CD4-positive, alpha-beta T cell treated with Interferon gamma for 1 hour (primary cell): ENCODE data around the gene PIP4K2B.
A peak's percentile ranks its signal among the peaks of the same experiment; 100 is the strongest.

ENCODE experiments used
- DNase-seq: peaks from one replicate; pipeline ENCODE4 v3.0.0-alpha.2; 2020

PIP4K2B gene

DNA sequence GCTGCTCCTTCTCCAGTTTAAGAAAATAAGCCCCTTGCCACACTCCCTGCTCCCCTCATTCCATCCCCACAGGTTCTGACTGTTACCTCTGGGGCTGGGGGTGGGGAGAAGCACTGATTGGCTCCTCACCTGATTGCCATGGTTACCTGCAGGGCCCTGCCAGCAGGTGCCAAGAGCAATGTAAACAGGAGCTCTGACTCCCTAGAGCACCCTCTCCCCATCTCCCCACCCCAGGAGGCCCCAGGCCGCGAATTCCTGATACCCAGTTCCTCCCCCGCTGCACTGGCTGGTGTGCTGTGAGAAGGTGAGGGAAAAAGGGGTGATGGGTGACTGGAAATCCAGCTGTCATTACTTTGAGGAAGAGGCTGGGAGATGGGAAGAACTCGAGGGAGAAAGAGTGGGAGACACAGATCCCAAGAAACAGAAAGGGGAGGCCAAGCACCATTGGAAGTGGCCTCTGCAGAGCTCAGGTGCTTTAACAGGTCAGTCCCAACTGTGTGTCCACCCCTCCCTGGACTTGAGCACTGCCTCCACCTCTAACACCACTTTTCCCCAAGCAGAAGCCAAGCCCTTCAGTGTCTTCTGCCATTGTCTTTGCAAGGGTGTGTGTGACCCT lies 55.7 kb downstream of the PIP4K2B start:
- DNase-seq = no peak

DNA sequence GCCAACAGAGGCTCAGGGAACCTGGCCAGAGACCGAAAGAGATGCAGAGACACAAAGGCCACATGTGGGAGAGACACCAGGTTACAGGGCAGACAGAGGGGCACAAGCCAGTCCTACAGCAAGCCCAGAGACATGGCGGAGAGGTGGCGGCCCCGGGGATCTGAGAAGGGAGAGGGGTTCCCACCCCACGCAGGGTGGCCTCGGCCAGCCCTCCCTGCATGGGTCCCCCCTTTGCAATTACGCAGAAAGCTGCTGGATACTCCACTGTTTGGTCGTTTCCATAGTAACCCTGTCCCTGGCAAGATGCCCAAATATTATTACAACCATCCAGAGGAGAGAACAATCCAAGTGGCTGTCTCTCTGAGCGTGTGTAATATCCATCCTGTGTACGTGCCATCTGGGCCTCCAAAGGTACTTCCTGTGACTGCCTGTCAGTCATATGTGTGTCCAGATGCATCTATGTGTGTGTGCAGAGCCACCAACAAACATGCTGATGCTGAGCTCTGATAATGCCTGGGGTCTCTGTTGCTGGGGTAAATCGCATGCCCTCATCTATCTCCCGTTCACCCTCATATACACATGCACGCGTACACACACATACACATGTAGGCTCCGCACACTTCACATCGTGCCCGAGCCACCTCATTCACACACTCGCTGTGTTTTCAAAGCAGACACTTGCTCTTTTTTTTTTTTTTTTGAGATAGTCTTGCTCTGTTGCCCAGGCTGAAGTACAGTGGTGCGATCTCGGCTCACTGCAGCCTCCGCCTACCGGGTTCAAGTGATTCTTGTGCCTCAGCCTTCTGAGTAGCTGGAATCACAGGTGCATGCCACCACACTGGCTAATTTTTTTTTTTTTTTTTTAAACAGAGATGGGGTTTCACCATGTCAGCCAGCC lies 56.7 kb downstream of the PIP4K2B start:
- no peak for DNase-seq

DNA sequence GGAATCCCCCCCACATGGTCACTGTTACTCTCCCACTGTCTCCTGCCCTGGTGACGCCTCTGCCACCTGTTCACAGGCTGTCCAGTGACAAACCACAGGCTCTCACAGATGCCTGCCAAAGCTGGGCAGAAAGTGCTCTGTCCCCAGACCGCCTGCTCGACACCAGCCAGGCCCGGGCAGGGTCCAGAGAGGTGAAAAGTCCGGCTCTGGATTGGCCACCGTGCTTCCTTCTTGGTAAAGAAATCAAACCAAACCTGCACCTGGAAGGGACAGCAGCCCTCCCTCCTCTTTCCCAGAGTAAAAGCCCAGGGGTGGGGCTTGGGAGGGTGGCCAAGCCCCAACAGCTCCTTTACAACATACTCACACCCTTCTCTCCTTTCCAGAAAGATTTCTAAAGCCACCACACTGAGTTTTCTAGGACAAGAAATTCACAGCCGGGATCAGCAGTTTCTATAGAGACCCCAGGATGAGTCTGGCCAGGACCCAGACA lies 57.4 kb downstream of the PIP4K2B start:
- no peak for DNase-seq

DNA sequence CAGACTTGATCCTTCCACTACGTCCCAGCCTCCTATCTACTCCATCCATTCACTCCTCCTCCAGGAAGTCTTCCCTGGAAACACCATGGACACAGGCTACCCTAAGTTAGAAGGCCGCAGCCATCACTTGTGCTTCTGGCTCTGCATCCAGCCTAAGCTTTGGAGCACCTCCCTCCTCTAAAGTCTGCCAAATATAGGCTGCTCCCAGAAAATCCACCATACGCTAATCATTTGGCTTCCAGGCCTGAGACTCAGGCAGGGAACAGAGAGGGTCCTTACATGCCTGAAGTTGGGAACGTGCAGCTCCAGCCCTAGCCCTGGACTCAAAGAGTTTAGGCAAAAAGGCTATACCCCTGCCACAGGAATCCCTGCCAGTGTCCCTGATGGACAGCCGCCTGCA lies 57.9 kb downstream of the PIP4K2B start:
- DNase-seq = no peak

DNA sequence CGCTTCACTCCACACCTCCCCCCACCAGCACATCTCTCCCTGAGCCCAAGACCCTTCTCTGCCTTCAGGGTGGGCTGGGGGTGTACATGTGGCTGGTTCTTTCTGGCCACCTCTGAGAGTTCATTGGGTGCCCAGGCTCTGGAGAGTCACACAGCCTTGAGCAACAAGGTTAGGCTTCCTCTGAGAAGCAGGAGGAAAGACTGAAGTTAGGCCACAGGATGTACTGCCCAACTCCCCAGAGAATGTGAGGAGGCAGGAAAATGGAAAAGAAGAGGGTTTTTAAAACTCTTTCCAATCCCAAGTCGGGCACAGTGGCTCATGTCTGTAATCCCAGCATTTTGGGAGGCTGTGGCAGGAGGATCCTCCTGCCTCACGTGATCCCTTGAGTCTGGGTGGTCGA lies 58.5 kb downstream of the PIP4K2B start:
- DNase-seq = no peak

DNA sequence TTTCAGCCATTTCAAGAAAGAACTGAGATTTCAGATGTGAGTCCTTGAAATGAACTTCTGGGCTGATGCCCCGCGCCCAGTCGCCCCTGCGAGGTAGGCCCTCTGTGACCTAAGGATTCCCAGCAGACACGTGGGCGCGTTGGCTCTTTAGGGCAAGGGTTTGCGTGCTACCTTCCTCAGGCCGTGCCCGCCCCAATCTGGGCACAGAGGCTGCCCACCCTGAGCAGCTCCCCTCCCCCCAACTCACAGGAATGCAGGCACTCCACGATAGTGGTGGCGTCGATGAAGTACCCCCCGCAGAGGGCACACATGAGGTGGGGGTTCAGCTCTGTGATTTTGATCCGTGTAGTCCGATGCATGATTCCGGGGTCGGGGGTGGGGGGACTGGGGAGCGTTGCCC lies 59.3 kb downstream of the PIP4K2B start:
- no peak for DNase-seq

DNA sequence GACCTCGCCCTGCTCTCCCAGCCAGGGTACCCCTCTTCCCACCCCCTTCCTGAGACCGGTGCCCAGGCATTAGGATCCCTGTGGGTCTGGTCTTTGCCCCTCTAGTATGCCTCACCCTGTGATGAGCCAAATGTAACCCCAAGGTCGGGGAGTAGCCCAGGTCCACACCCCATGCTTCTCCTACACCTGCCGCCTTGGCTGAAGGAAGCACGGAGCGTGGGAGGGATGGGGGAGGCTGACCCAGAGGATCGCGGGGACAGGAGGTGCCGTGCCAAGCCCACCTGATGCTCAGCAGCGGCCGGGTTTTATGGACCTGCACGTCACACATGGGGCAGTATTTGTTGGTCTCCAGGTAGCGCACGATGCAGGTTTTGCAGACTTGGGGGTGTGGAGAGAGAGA lies 60.1 kb downstream of the PIP4K2B start:
- no peak for DNase-seq

DNA sequence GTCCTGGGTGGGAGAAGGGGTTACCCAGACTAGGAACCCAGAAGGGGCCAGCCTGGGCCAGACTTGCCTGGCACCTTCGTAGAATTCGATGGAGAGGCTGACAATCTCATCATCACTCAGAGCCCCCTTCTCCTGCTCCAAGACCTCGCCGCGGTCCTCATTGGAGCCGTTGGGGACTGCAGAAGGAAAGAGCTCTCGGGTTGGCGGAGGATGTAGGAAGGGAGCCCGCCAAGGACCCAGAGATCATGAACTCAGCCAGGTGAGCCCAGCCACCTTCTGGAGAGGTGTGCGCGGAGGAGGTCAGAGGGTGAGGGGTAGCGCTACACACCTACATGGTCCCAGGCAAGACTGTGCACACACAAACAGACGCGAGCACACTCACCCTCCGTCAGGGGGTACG lies 60.7 kb downstream of the PIP4K2B start:
- DNase-seq = no peak

DNA sequence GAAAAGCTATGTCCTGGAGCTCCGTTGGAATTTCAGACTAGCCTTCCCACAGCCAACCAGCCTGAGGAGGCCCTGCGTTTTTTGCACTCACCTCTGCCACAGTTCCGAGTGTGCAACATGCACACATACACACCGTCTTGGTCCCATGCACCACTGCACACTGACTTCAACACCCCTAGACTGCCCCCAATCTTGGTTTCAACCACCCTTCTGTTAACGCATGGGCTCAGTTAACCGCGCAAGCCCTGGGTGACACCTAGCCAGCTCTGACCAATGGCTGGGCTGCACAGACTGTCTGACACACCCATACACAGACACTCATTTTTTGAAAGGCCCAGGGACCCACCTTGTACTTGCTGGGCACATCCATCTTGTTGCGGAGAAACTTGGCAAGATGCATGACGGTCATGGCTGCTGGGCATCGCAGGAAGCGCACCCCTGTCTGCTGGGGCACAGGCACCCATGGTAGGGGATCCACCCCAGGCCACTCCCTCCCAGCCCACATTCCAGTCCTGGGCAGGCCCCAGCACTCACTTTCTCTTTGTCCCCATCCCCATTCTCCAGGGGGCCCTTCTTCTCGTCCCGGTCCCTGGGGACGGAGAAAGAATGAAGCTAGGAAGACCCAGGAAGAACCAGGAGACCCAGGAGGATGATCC lies 61.2 kb downstream of the PIP4K2B start:
- no peak for DNase-seq

DNA sequence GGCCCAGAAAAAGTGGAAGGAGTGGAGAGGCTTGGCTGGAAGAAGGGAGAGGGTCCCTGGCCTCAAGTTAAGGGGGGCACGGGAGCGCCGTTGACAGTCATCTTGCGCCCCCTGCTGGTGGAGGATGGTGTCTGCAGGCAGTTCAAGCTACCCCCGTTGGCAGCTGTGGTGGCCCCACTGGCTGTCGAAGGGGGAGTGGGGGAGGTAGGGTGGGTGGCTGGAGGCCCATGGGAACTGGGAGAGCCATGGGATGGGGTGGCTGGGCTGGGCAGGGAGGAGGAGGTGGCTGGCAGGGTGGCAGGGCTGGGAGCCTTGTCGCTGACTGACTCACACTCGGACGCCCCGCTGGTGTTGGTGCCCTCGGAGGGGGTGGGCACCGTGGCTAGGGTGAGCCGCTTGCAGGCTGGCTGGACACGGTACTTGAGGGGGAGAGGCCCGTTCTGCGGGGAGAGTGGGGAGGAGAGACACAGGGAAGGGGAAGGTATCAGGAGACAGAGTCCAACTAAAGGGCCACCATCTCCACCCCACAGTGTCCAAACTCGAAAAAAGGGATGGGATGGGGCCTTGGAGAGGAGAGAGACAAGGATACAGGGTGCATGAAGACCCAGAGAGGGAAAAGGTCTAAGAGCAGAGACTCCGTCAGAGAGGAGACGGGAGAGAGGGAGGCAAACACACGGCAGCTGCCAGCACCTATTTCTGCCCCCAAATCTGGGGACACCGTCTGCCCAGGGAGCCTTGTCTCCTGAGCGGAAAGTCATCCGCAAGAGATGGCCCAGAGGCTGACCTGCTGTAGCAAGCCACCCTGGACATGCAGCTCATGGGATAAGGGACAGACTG lies 64.0 kb downstream of the PIP4K2B start:
- peak; percentile 56 for DNase-seq

DNA sequence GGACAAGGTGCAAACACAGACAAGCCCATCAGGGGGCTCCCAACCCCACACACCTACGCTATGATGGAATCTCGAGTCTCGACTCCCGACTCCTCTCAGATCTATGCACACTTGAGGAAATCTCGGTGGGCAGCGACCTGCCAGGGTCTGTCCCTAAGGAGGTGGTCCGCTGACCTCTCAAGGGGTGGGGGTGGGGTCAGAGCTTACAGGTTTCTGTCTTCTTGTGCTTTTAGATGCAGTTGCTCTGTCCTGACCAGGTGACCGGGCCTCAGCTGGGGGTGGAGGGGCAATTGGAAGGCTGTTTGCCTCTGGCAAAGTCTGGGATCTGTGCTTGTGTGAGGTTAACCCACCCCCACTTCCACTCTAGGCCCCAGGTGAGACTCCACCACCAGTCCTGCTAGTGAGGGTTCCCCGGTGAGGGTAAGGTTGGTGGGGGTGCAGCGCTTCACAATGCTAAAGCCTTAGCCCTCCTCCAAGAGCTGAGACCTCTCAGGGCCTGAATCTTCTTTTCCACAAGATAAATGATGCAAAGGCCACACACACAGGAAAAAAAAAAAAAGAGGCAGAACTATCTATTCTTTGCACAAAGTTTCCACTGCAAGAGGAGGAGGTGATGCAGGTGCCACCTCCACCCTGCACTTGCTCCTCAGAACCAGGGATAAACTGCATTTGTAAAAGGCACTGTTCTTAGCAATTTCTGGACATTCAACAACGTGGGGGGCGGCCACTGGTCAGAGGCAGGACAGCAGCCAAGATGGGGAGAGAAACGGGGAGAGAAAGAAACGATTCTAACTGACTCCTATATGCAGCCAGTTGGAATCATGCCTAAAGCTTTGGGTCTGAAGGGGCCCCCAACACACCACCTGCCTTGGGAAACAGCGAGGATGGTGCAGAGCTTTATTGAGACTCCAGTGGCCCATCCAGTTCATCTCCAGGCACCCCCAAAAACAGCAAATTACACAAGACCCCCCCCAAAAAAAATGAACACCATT lies 65.1 kb downstream of the PIP4K2B start:
- no peak for DNase-seq

DNA sequence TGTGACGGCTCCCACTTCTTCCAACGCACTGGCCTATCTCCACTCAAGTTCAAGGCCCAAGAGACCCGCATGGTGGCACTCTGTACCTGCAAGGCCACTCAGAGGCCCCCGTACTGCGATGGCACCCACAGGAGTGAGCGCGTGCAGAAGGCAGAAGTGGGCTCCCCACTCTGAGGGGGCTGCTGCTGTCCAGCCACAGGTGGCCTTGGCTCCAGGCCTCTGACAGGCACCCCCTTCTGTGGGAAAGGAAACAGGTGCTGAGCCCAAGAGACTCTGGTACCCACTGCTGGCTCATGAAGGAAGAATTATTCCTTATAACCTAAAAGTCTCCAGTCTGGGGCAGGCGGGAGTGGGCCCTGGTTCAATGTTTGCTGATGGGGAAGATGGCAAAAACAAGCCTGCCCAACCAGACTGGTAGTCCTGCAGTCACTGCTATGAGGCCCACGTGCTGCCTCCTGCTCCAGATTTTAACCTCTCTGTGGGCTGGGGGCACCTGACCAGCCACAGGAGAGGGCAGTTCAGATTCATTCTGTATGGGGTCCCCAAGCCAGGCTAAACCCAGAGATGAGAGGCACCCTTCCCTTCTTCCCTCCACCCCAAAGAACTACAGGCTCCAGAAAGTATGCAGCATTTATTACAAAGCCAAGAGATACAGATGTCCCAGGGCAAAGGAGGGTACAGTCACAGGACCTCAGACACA lies 65.9 kb downstream of the PIP4K2B start:
- no peak for DNase-seq

DNA sequence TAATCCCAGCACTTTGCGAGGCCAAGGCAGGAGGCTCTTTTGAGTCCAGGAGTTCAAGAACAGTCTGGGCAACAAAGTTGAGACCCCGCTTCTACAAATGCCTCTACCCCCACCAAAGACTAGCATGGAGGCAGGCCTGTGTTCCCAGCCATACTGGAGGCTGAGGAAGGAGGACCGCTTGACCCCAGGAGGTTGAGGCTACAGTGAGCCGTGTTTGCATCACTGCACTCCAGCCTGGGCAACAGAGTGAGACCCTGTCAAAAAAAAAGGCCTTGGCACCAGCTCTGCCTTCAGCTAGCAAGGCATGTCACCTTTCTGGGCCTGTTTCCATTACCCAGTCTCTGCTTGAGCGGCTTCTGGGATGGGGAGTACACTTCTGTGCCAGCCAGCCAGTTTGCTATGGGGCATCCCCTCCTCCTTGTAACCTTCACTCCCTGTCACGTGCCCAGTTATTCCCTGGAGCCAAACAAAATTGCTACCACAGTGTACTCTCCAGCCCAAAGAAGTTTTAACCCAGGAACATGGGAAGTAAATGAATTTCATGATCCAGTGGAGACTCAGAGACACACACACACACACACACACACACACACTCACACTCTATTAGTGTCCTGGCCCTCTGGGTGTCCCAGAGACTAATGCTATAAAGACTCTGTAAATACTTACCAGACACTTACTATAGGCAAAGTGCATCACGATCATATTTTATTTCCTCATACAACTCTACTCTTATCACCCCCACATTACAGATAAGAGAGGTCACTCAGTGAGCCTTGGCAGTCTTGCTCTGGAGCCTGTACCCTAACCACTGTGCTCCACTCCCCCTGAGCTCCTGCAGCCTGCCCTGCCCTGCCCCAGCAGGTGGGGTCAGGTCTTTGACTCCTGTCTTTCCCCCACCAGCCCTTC lies 66.7 kb downstream of the PIP4K2B start:
- DNase-seq = no peak

DNA sequence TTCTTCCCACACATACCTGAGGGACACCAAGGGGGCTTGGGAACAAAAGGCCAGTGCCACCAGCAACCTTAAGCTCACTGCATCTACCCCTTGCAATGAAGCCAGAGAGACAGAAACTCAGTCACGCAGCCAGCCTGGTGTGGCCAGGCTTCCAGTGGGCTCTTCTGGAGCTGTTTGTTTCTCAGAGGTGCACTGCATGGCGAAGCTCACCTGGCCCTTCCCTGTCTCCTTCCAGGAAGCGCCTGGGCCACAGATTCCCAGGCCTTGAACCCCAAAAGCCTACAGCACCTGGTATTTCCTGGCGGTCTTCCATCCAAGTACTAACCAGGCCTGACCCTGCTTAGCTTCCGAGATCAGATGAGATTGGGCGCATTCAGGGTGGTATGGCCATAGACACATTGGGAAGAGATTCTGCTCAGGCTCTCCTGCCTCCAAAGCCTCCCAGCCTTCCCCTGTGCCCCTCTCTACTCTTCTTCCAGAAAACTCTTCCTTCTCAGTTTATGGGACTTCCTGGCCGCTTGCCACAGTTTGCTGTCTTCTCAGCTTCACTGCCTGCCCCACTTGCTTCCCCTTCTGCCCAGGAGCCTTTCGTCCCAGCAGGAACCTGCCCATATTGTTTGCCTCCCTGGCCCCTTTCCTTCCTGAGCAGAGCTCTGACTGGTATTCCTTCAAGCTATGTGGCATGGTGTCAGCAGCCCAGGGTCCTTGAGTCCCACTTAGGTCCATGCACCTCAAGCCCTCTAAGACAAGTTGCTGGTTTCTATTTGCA lies 67.6 kb downstream of the PIP4K2B start:
- DNase-seq = no peak

DNA sequence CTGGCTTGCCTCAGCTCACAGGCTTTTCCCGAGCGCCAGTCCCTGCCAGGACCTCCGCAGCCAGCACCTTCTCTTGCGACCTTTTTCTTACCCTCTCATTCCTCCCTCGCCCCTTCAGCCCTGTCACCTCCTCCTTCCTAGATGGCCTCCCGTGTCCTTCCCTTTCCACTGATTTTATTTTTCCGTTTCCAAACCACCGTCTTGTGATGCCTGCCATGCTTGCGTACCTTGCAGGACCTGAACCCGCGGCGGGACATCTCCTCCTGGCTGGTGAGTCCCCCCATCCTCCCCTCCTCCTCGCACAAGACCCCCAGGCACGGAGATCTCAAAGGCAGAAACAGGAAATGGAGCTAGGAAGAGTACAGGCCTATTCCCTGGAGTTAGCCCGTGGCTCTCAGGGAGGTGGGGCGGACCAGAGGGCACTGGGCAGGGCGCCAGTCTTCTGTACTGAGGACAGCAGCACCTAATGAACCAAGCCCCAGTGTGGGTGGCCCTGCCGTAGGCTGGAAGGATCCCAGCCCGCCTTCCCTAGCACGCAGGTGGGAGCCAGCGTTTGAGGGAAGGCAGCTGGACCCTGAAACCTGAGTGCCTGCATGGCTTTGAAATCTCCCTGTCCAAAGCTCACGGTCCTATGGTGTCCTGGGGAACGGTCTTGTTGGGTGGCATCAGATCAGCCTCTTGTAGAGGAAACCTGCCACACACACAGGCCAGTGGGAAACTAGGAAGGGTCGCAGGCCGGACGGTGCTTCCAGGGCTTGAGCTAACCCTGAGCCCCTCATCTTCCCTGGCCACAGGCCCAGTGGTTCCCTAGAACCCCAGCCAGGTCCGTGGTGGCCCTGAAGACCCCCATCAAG lies 68.6 kb downstream of the PIP4K2B start:
- no peak for DNase-seq

DNA sequence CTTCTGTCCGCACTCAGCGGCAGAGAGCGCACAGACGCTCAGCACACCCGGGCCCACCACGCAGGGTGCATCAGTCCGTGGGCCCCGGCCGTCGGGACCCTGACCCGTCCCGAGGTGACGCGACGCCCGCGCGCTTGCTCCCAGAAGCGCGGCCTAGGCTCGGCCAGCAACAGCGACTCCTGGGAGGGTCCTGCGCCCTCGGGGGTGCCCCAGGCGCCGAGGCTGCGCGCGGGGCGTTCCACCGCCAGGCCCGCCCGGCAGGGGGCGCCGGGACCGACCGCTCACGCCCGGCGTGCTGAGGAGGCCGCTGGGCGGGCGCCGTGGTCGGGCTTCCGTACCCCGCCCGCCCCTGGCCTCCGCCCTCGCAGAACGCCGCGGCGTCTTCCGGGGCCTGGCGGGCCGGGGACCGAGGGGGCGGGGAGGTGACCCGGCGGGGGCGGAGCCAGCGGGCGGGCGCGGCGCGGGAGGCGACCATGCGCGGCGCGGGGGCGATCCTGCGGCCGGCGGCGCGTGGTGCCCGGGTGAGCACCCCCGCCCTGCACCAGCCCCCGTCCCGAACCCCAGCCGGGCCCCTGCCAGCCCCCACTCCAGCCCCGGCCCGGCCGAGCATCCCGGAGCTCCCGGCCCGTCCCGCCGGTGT lies 69.3 kb downstream of the PIP4K2B start, which contains the start of gene CISD3:
TSS of gene CISD3 (plus strand) at position 456 of the 640 bp plus-strand sequence. CDS start at position 474, 18 bp downstream.
- peak; percentile 89 for DNase-seq

DNA sequence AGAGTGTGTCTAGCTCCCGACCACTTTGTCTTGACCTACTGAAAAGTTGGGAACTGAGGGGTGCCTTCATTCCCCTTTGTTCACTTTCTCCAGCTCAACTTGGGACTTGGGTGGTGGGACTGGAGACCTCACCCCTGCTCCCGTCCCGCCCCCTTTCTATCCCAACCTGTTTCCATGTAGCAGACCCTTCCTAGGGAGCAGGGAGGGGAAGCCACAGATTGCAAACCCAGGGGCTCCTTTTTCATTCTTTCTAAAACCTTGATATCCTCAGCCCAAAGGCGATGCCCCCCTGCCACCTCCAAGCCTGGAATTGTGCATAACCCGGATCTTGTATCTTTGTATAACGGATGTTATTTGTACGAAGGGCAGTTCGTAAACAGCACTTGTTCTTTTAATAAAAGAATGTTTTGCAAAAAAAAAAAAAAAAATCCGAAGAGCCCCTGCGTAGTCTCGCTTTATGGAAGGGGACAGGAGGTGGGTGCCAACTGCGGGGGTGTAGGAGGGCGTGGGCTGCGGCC lies 69.9 kb downstream of the PIP4K2B start:
- DNase-seq = no peak
